RWPE2 (cell line): Measurements from ENCODE around the gene GPSM1.
A peak's percentile ranks its signal among the peaks of the same experiment; 100 is the strongest.

Source experiments
- ATAC-seq: fragments of 200-7000 bp; cut with Tn5 transposase; 3 replicates; pipeline ENCODE4 v1.9.1; 2021; ENCODE audit warnings: low read depth
- DNase-seq: peaks from one replicate; pipeline ENCODE4 v3.0.0-alpha.2; 2020; ENCODE audit warnings: low spot score
- H3K27ac ChIP-seq: fragments of 450-650 bp; 2 replicates; pipeline ENCODE4 v1.5.1; 2017; ENCODE audit warnings: mild to moderate bottlenecking; ENCODE audit not compliant: poor library complexity, severe bottlenecking
- H3K27me3 ChIP-seq: fragments of 250-450 bp; sonication (Bioruptor Pico); 2 replicates; pipeline ENCODE4 v1.5.1; 2021; ENCODE audit warnings: mild to moderate bottlenecking, moderate library complexity; ENCODE audit not compliant: insufficient read depth, poor library complexity, severe bottlenecking
- H3K36me3 ChIP-seq: fragments of 250-450 bp; sonication (Bioruptor Pico); 2 replicates; pipeline ENCODE4 v1.5.1; 2020; ENCODE audit warnings: low read depth, mild to moderate bottlenecking, moderate library complexity
- H3K4me1 ChIP-seq: fragments of 250-450 bp; sonication (Bioruptor Pico); 2 replicates; pipeline ENCODE4 v1.5.1; 2021; ENCODE audit warnings: mild to moderate bottlenecking, moderate library complexity; ENCODE audit not compliant: insufficient read depth, poor library complexity, severe bottlenecking
- H3K4me3 ChIP-seq: fragments of 250-450 bp; sonication (Bioruptor Pico); 2 replicates; pipeline ENCODE4 v1.5.1; 2021; ENCODE audit warnings: mild to moderate bottlenecking, moderate library complexity; ENCODE audit not compliant: severe bottlenecking
- H3K9me3 ChIP-seq: fragments of 250-450 bp; sonication (Bioruptor Pico); 2 replicates; pipeline ENCODE4 v1.5.1; 2021; ENCODE audit warnings: mild to moderate bottlenecking, moderate library complexity; ENCODE audit not compliant: severe bottlenecking
- TF ChIP-seq, protein P1 (sequence below): fragments of 450-650 bp; IDR thresholded peaks from one replicate; pipeline ENCODE4 v1.5.1; 2017; ENCODE audit warnings: mild to moderate bottlenecking, moderate library complexity; ENCODE audit not compliant: poor library complexity, severe bottlenecking

The GPSM1 gene

DNA sequence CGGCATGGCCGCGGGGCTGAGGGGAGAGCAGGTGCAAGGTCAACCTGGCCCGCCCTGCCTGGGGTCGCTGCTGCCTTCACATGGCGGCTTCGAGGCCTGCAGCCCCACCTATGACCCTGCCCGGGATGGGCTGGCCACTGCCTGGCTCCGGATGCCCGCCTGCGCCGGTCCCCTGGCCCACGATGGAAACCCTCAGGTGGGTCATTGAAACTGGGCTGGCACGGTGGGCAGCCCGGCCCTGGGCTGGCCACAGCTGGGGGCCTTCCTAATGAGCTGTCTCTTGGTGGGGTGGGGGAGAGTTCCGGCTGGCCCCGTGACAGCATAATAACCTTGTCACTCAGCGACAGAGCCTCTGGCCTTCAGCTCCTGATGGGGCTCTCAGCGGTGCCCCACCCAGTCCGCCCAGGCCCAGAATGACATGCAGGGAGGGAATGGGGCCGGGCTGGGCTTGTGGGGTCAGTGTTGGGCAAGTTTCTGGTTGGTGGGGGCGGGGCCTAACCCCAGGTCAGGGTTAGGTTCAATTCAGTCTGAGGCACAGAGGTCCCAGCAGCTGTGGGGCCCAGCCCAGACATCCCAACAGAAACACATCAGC lies 23.4 kb upstream of the GPSM1 start, which contains the start of gene CCDC187:
Gene CCDC187 (minus strand): TSS at position 270 of the 592 bp plus-strand sequence. CDS start 264 bp downstream, at position 6.
- ATAC-seq (no peak), DNase-seq (no peak)
- Histone ChIP-seq H3K9me3 (no peaks in the 10 kb centered on the region), H3K27ac (no peak within 1 kb of the TSS), H3K4me3 (no peak within 1 kb of the TSS), H3K4me1 (no peaks in the 10 kb centered on the region), H3K27me3 (no peaks in the 10 kb centered on the region), H3K36me3 (no peaks in the 10 kb centered on the region)
- TF ChIP-seq, protein P1, sequence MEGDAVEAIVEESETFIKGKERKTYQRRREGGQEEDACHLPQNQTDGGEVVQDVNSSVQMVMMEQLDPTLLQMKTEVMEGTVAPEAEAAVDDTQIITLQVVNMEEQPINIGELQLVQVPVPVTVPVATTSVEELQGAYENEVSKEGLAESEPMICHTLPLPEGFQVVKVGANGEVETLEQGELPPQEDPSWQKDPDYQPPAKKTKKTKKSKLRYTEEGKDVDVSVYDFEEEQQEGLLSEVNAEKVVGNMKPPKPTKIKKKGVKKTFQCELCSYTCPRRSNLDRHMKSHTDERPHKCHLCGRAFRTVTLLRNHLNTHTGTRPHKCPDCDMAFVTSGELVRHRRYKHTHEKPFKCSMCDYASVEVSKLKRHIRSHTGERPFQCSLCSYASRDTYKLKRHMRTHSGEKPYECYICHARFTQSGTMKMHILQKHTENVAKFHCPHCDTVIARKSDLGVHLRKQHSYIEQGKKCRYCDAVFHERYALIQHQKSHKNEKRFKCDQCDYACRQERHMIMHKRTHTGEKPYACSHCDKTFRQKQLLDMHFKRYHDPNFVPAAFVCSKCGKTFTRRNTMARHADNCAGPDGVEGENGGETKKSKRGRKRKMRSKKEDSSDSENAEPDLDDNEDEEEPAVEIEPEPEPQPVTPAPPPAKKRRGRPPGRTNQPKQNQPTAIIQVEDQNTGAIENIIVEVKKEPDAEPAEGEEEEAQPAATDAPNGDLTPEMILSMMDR, result no peak

DNA sequence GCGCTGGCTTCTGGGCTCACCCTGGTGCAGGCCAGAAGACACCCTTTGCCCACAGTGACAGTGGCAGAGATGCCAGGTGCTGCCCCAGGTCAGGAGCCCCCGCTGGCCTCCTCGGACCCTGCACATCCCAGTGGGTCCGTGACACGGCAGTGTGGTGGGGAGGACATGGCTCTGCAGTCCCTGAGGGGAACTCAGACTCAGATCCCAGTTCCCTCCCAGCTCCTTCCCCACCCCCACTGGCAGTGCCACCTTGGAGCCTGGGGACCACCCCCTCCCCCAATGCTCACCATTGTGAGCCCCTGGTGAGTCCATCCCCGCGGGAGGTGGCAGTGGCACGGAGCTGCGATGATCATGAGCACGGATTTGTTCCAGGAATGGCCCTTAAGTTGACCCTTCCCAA lies 22.9 kb upstream of the GPSM1 start:
- Histone ChIP-seq H3K27me3 (no peaks in the 10 kb centered on the region), H3K4me1 (no peaks in the 10 kb centered on the region), H3K9me3 (no peaks in the 10 kb centered on the region), H3K36me3 (no peaks in the 10 kb centered on the region), H3K27ac (no peak overlapping the region), H3K4me3 (no peak overlapping the region)
- TF ChIP-seq, protein P1, result no peak
- no peak for DNase-seq
- ATAC-seq, result no peak

DNA sequence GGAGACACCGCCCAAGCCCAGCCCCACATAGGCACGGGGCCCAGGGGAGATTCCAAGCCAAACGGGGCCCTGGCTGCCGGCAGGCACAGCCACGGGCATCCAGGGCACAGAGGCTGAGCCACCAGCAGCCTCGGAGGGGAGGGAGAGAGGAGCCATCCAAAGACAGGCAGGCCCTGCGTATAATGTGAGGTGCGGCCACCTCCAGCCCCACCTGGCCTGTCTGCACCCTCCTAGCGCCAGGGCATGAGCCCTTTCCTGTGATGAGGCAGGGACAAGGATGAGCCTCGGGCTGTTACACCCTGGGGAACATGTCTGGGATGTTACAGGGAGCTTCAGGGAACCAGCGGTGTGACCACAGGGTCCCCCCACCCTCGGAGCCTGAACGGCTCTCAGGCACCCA lies 22.4 kb upstream of the GPSM1 start:
- ATAC-seq (peak; percentile 21), DNase-seq (no peak)
- Histone ChIP-seq H3K27me3 (no peaks in the 10 kb centered on the region), H3K4me1 (no peaks in the 10 kb centered on the region), H3K27ac (no peak overlapping the region), H3K36me3 (no peaks in the 10 kb centered on the region), H3K9me3 (no peaks in the 10 kb centered on the region), H3K4me3 (no peak overlapping the region)
- TF ChIP-seq, protein P1, result no peak

DNA sequence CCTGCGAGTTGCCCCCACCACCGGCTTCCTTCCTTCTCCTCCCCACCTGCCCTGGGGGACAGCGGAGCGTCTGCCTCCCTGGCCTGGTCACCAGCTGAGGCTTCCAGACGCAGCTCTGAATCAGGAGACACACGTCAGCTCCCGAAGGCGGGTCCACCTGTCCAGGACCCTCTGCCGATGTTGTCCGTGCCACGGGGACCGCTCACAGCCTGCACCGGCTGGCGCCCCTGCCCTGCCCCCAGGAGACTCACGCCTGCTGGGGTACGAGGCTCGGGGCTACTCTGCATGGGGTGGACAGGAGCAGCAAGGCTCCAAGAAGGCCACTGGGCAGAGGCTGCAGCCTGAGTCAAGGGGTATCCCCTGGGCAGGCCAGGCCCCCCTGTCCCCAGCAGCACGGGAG lies 21.5 kb upstream of the GPSM1 start:
- no peaks in the 10 kb centered on the region for H3K27me3 ChIP-seq
- H3K36me3 ChIP-seq, result no peaks in the 10 kb centered on the region
- no peaks in the 10 kb centered on the region for H3K9me3 ChIP-seq
- H3K4me3 ChIP-seq, result no peak overlapping the region
- 0 out of 3 replicates have a peak, but pooled peaks have one; percentile 4 for ATAC-seq
- no peak for DNase-seq
- no peaks in the 10 kb centered on the region for H3K4me1 ChIP-seq
- TF ChIP-seq, protein P1, result no peak
- no peak overlapping the region for H3K27ac ChIP-seq
